ENCODE results near the gene KCNRG. TPM values are rescaled to one million over a fixed set of nuclear protein-coding genes. Genes with fewer than 3 reads are reported as not detected.
"Not testable (repeated sequence)": the region's sequence is repeated elsewhere in the genome, so short reads cannot be mapped to it uniquely, and the experiment has no call there.

Gene KCNRG
- polyA plus RNA-seq, 1 donor (not counting 4 experiments of a cell fraction or from before 2014, with no cell fraction given) = 0.90 TPM

DNA sequence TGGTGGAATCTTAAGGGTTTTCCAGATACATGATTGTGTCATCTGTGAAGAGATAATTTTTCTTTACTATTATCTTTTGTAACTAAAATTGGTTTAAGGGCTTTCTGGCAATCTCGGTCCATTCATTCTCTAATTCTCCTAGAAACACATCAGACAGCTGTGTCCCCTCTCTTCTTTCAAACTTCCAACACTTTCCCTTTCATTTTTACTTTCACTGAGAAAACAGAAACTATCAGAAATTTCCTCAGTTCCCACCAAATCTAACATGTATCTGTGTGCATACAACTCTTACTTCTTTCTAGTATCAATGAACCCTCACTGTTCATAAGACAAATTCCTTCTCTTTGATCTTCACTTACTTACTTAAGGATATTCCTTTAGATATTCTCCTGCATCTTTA lies 40.2 kb downstream of the KCNRG start:
- dilution Hi-C loops (cut with MboI; ENCODE audit: extremely low pct_ligation_motif_present, low sequenced_read_pairs) = no loop called here
- Histone ChIP-seq H3K27ac (ENCODE audit: control insufficient read depth, insufficient read depth, low read length) (no peak overlapping the region), H3K4me3 (ENCODE audit: control insufficient read depth in 2 of 3, extremely low read depth in 1 of 3, insufficient read depth in 2 of 3, low read depth in 1 of 3, low read length in 3 of 3) (no peak overlapping the region), H4K20me1 (ENCODE audit: control insufficient read depth, extremely low read depth, insufficient read depth, low read length) (no peaks in the 10 kb centered on the region), H3K4me1 (ENCODE audit: control insufficient read depth, extremely low read depth, insufficient read depth, low read length) (no peaks in the 10 kb centered on the region), H3K27me3 (ENCODE audit: control insufficient read depth, extremely low read depth, insufficient read depth, low read length) (no peaks in the 10 kb centered on the region), H3K4me2 (ENCODE audit: control insufficient read depth, extremely low read depth, insufficient read depth, low read depth, low read length) (no peak overlapping the region), H3K79me2 (ENCODE audit: control insufficient read depth, insufficient read depth, low read length) (peaks cover 30% of the 10 kb centered on the region), H3K9me1 (ENCODE audit: control insufficient read depth, extremely low read depth, insufficient read depth, low read length) (no peaks in the 10 kb centered on the region), H2AFZ (ENCODE audit: control insufficient read depth, low read length) (no peak overlapping the region), H3K36me3 (ENCODE audit: control insufficient read depth in 2 of 2, extremely low read depth in 1 of 2, insufficient read depth in 2 of 2, low read length in 2 of 2) (peaks cover 0 to 7% of the 10 kb centered on the region in 2 experiments), H3K9ac (ENCODE audit: control insufficient read depth, extremely low read depth, insufficient read depth, low read length) (no peak overlapping the region), H3K9me3 (ENCODE audit: control insufficient read depth, low read depth, low read length) (no peaks in the 10 kb centered on the region)
- TF ChIP-seq, protein P1, sequence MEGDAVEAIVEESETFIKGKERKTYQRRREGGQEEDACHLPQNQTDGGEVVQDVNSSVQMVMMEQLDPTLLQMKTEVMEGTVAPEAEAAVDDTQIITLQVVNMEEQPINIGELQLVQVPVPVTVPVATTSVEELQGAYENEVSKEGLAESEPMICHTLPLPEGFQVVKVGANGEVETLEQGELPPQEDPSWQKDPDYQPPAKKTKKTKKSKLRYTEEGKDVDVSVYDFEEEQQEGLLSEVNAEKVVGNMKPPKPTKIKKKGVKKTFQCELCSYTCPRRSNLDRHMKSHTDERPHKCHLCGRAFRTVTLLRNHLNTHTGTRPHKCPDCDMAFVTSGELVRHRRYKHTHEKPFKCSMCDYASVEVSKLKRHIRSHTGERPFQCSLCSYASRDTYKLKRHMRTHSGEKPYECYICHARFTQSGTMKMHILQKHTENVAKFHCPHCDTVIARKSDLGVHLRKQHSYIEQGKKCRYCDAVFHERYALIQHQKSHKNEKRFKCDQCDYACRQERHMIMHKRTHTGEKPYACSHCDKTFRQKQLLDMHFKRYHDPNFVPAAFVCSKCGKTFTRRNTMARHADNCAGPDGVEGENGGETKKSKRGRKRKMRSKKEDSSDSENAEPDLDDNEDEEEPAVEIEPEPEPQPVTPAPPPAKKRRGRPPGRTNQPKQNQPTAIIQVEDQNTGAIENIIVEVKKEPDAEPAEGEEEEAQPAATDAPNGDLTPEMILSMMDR (optimal IDR thresholded peaks at IDR 0.05 in 1 of 3, IDR thresholded peaks at IDR 0.05 in 1 of 3, conservative IDR thresholded peaks at IDR 0.05 in 1 of 3; ENCODE audit: extremely low read depth in 1 of 3, insufficient read depth in 2 of 3, low read length in 3 of 3) = no peak
- no peak for TF ChIP-seq EZH2 (IDR thresholded peaks at IDR 0.05; ENCODE audit: low read length)
- DNase-seq (ENCODE audit: low read depth, low spot score) (no peak), FAIRE-seq (no peak)

DNA sequence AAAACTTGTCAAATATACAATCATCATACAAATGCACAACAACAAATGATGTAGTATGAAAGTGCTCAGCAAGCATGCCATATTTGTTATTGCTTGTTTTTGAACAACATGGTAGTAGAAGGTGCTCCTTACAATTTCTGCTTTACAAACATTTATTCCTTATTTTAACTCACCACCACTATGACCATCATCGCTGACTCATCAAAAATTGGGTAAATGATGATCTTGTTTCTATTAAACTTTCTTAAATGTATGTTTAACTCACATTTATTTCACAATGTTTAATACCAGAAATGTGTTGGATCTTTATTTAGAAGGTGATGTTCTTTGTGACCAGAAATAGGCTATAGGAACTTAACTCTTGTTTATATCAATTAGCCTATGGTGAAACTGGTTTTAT lies 45.5 kb downstream of the KCNRG start:
- H3K4me3 ChIP-seq (ENCODE audit: control insufficient read depth in 2 of 3, extremely low read depth in 1 of 3, insufficient read depth in 2 of 3, low read depth in 1 of 3, low read length in 3 of 3) = no peak overlapping the region
- FAIRE-seq (no peak), DNase-seq (ENCODE audit: low read depth, low spot score) (no peak)
- no peak for TF ChIP-seq EZH2 (IDR thresholded peaks at IDR 0.05; ENCODE audit: low read length)
- TF ChIP-seq, protein P1 (optimal IDR thresholded peaks at IDR 0.05 in 1 of 3, IDR thresholded peaks at IDR 0.05 in 1 of 3, conservative IDR thresholded peaks at IDR 0.05 in 1 of 3; ENCODE audit: extremely low read depth in 1 of 3, insufficient read depth in 2 of 3, low read length in 3 of 3) = no peak
- no peak overlapping the region for H3K9ac ChIP-seq (ENCODE audit: control insufficient read depth, extremely low read depth, insufficient read depth, low read length)
- no peaks in the 10 kb centered on the region for H4K20me1 ChIP-seq (ENCODE audit: control insufficient read depth, extremely low read depth, insufficient read depth, low read length)
- peaks cover 0 to 3% of the 10 kb centered on the region in 2 experiments for H3K36me3 ChIP-seq (ENCODE audit: control insufficient read depth in 2 of 2, extremely low read depth in 1 of 2, insufficient read depth in 2 of 2, low read length in 2 of 2)
- H3K4me1 ChIP-seq (ENCODE audit: control insufficient read depth, extremely low read depth, insufficient read depth, low read length) = no peaks in the 10 kb centered on the region
- no peak overlapping the region for H2AFZ ChIP-seq (ENCODE audit: control insufficient read depth, low read length)
- peaks cover 28% of the 10 kb centered on the region for H3K79me2 ChIP-seq (ENCODE audit: control insufficient read depth, insufficient read depth, low read length)
- H3K27me3 ChIP-seq (ENCODE audit: control insufficient read depth, extremely low read depth, insufficient read depth, low read length) = no peaks in the 10 kb centered on the region
- no peak overlapping the region for H3K4me2 ChIP-seq (ENCODE audit: control insufficient read depth, extremely low read depth, insufficient read depth, low read depth, low read length)
- H3K27ac ChIP-seq (ENCODE audit: control insufficient read depth, insufficient read depth, low read length) = no peak overlapping the region
- H3K9me1 ChIP-seq (ENCODE audit: control insufficient read depth, extremely low read depth, insufficient read depth, low read length) = no peaks in the 10 kb centered on the region
- dilution Hi-C loops (cut with MboI; ENCODE audit: extremely low pct_ligation_motif_present, low sequenced_read_pairs) = no loop called here
- H3K9me3 ChIP-seq (ENCODE audit: control insufficient read depth, low read depth, low read length) = no peaks in the 10 kb centered on the region

DNA sequence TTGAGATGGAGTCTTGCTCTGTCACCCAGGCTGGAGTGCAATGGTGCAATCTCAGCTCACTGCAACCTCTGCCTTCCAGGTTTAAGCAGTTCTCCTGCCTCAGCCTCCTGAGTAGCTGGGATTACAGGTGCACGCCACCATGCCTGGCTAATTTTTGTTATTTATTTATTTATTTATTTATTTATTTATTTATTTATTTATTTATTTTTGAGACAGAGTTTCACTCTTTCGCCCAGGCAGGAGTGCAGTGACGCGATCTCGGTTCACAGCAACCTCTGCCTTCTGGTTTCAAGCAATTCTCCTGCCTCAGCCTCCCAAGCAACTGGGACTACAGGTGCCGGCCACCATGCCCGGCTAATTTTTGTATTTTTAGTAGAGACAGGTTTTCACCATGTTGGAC lies 47.1 kb downstream of the KCNRG start:
- H3K4me1 ChIP-seq (ENCODE audit: control insufficient read depth, extremely low read depth, insufficient read depth, low read length); DNase-seq (ENCODE audit: low read depth, low spot score); H3K36me3 ChIP-seq (ENCODE audit: control insufficient read depth in 2 of 2, extremely low read depth in 1 of 2, insufficient read depth in 2 of 2, low read length in 2 of 2); H3K9ac ChIP-seq (ENCODE audit: control insufficient read depth, extremely low read depth, insufficient read depth, low read length); H3K4me3 ChIP-seq (ENCODE audit: control insufficient read depth in 2 of 3, extremely low read depth in 1 of 3, insufficient read depth in 2 of 3, low read depth in 1 of 3, low read length in 3 of 3); H4K20me1 ChIP-seq (ENCODE audit: control insufficient read depth, extremely low read depth, insufficient read depth, low read length); H3K9me3 ChIP-seq (ENCODE audit: control insufficient read depth, low read depth, low read length); H2AFZ ChIP-seq (ENCODE audit: control insufficient read depth, low read length); H3K27me3 ChIP-seq (ENCODE audit: control insufficient read depth, extremely low read depth, insufficient read depth, low read length); H3K4me2 ChIP-seq (ENCODE audit: control insufficient read depth, extremely low read depth, insufficient read depth, low read depth, low read length); dilution Hi-C loops (cut with MboI; ENCODE audit: extremely low pct_ligation_motif_present, low sequenced_read_pairs); H3K9me1 ChIP-seq (ENCODE audit: control insufficient read depth, extremely low read depth, insufficient read depth, low read length); FAIRE-seq; H3K27ac ChIP-seq (ENCODE audit: control insufficient read depth, insufficient read depth, low read length): not testable (repeated sequence)
- peaks cover 32% of the 10 kb centered on the region for H3K79me2 ChIP-seq (ENCODE audit: control insufficient read depth, insufficient read depth, low read length)
